Mesenteric fat pad (tissue), 1 donor: Measurements from ENCODE around the gene KRTAP23-1. TPM values are rescaled to one million over a fixed set of nuclear protein-coding genes. Genes with fewer than 3 reads are reported as not detected.

ENCODE experiments used
- DNase-seq: peaks from one replicate; pipeline ENCODE4 v3.0.0-alpha.2; 2020; ENCODE audit warnings: low spot score
- long read RNA-seq: library from polyadenylated mRNA; unstranded; transcript quantifications from one replicate; pipeline ENCODE4 v2.0.0, GENCODE V29; 2020
- total RNA-seq: library from RNA; stranded (reverse); fragmentation: NEBNext Ultra II Directional; extraction: Animal tissue kit (Norgen Biotek cat#: 25700); gene quantifications from one replicate; pipeline ENCODE4 v1.2.1, GENCODE V29; 2021
- donor health status: DM: yes; HTN: yes; CAD: no.

KRTAP23-1 gene
- total RNA-seq: not detected
- long read RNA-seq: 0 reads

- no peak for DNase-seq
Measured at GRCh38 chr21:30348506-30348905, at the start of gene KRTAP23-1. Gene KRTAP23-1 (minus strand): TSS chr21:30348606. CDS start chr21:30348606, 0 bp downstream.

- DNase-seq: no peak
Measured at GRCh38 chr21:30395731-30396130, 47.3 kb upstream of the KRTAP23-1 start, which contains the start of gene KRTAP13-1. Gene KRTAP13-1 (plus strand): TSS chr21:30396031. CDS start chr21:30396087, 56 bp downstream.

GRCh38 chr21:30391492-30392025 is 43.2 kb upstream of the KRTAP23-1 start:
- no peak for DNase-seq

GRCh38 chr21:30382201-30382600 is 33.8 kb upstream of the KRTAP23-1 start:
- DNase-seq: no peak

GRCh38 chr21:30372139-30372770 is 23.8 kb upstream of the KRTAP23-1 start, which contains the start of gene KRTAP13-2:
Gene KRTAP13-2 (minus strand): TSS chr21:30372271. CDS start chr21:30372213, 58 bp downstream.
- DNase-seq: no peak

GRCh38 chr21:30355906-30356305 is 7.5 kb upstream of the KRTAP23-1 start:
- DNase-seq: no peak

GRCh38 chr21:30354308-30355005 is 6.1 kb upstream of the KRTAP23-1 start:
- DNase-seq: no peak

GRCh38 chr21:30351534-30351933 is 3.1 kb upstream of the KRTAP23-1 start:
- no peak for DNase-seq

- DNase-seq: no peak
Measured at GRCh38 chr21:30349572-30349971, 1.2 kb upstream of the KRTAP23-1 start.

GRCh38 chr21:30345014-30345413 is 3.4 kb downstream of the KRTAP23-1 start:
- no peak for DNase-seq

GRCh38 chr21:30340714-30341573 is 7.5 kb downstream of the KRTAP23-1 start:
- no peak for DNase-seq

- DNase-seq: no peak
Measured at GRCh38 chr21:30338717-30339116, 9.7 kb downstream of the KRTAP23-1 start.

- no peak for DNase-seq
Measured at GRCh38 chr21:30337772-30338171, 10.6 kb downstream of the KRTAP23-1 start.

GRCh38 chr21:30337276-30337744 is 11.1 kb downstream of the KRTAP23-1 start, which contains the start of gene KRTAP27-1:
Gene KRTAP27-1 (minus strand): TSS chr21:30337694. CDS start chr21:30337668, 26 bp downstream.
- no peak for DNase-seq

- DNase-seq: no peak
Measured at GRCh38 chr21:30336596-30336995, 11.8 kb downstream of the KRTAP23-1 start.

GRCh38 chr21:30333736-30334135 is 14.7 kb downstream of the KRTAP23-1 start:
- no peak for DNase-seq

GRCh38 chr21:30332681-30333080 is 15.7 kb downstream of the KRTAP23-1 start:
- no peak for DNase-seq

- no peak for DNase-seq
Measured at GRCh38 chr21:30329203-30329875, 19.1 kb downstream of the KRTAP23-1 start.

- DNase-seq: no peak
Measured at GRCh38 chr21:30326390-30326789, 22.0 kb downstream of the KRTAP23-1 start.

GRCh38 chr21:30320215-30320614 is 28.2 kb downstream of the KRTAP23-1 start, which contains the start of gene KRTAP26-1:
Gene KRTAP26-1 (minus strand): TSS chr21:30320315. CDS start chr21:30320035, 280 bp downstream.
- no peak for DNase-seq
